ENCODE data around the gene TNIK. TPM values are rescaled to one million over a fixed set of nuclear protein-coding genes. Genes with fewer than 3 reads are reported as not detected.
"Not testable (repeated sequence)": the region's sequence is repeated elsewhere in the genome, so short reads cannot be mapped to it uniquely, and the experiment has no call there.

The TNIK gene
- total RNA-seq, 1 donor from 2014 or later, result 3.0 TPM

GRCh38 chr3:171468296-171468906 lies 8.2 kb upstream of the TNIK start:
- no peak for ATAC-seq

- no peak for ATAC-seq
Observed at GRCh38 chr3:171465763-171466162, 5.6 kb upstream of the TNIK start.

- ATAC-seq, result no peak
Observed at GRCh38 chr3:171464462-171464861, 4.3 kb upstream of the TNIK start.

GRCh38 chr3:171462224-171462623 lies 2.0 kb upstream of the TNIK start:
- ATAC-seq, result no peak

GRCh38 chr3:171461525-171461917 lies 1.3 kb upstream of the TNIK start:
- ATAC-seq, result no peak

GRCh38 chr3:171460725-171461524 lies 720 bp upstream of the TNIK start:
- peak; percentile 73 for ATAC-seq

GRCh38 chr3:171459137-171459941 lies 866 bp downstream of the TNIK start:
- peak; percentile 45 for ATAC-seq

GRCh38 chr3:171458864-171459136 lies 1.4 kb downstream of the TNIK start:
- ATAC-seq, result no peak

- no peak for ATAC-seq
Observed at GRCh38 chr3:171458071-171458863, 1.9 kb downstream of the TNIK start.

GRCh38 chr3:171457607-171458061 lies 2.6 kb downstream of the TNIK start:
- no peak for ATAC-seq

- ATAC-seq, result no peak
Observed at GRCh38 chr3:171456765-171457606, 3.2 kb downstream of the TNIK start.

- ATAC-seq, result no peak
Observed at GRCh38 chr3:171455603-171456550, 4.3 kb downstream of the TNIK start.

GRCh38 chr3:171454041-171454440 lies 6.2 kb downstream of the TNIK start:
- no peak for ATAC-seq

GRCh38 chr3:171453180-171453886 lies 6.9 kb downstream of the TNIK start:
- ATAC-seq, result no peak

GRCh38 chr3:171452328-171452727 lies 7.9 kb downstream of the TNIK start:
- no peak for ATAC-seq

GRCh38 chr3:171451915-171452314 lies 8.3 kb downstream of the TNIK start:
- no peak for ATAC-seq

- not testable (repeated sequence) for ATAC-seq
Observed at GRCh38 chr3:171447579-171447891, 12.7 kb downstream of the TNIK start.

- peak; percentile 83 for ATAC-seq
Observed at GRCh38 chr3:171446801-171447578, 13.2 kb downstream of the TNIK start.

- ATAC-seq, result no peak
Observed at GRCh38 chr3:171446301-171446700, 13.9 kb downstream of the TNIK start.

Measured in esophagus mucosa (tissue), 1 donor.